Measurements from ENCODE around the gene KDM4B. TPM values are rescaled to one million over a fixed set of nuclear protein-coding genes. Genes with fewer than 3 reads are reported as not detected.

KDM4B gene
- total RNA-seq, 2 donors from 2014 or later: 27.8 to 38.5 TPM

DNA sequence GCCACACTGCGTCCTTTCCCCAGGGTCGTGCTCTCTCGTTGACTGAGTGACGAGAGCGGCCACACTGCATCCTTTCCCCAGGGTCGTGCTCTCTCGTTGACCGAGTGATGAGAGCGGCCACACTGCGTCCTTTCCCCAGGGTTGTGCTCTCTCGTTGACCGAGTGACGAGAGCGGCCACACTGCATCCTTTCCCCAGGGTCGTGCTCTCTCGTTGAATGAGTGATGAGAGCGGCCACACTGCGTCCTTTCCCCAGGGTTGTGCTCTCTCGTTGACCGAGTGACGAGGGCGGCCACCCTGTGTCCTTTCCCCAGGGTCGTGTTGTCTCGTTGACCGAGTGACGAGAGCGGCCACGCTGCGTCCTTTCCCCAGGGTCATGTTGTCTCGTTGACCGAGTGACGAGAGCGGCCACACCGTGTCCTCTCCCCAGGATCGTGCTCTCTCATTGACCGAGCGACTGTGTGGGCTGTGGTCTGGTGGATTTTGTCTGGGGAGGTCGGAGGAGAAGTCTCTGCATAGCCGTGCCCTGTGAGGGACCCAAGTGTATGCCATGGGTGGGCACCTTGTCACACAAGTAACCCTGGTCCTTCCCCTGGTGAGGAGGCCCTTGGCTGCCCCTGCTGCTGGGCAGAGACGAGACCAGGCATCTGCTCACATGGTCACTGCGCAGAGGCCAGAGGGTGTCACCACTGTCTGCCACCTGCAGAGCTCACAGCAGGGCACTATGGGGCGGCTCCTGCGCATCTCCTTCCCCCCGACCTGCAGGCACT lies 107.7 kb downstream of the KDM4B start:
- no peak overlapping the region for H3K9ac ChIP-seq (ENCODE audit: extremely low read depth, low read length, poor library complexity, severe bottlenecking)
- H3K9me3 Mint-ChIP-seq: no peaks in the 10 kb centered on the region
- H3K9me3 ChIP-seq (ENCODE audit: control insufficient read depth, low read length): no peaks in the 10 kb centered on the region
- peaks cover 29% of the 10 kb centered on the region for H3K36me3 Mint-ChIP-seq (ENCODE audit: low read depth)
- H3K4me3 ChIP-seq (ENCODE audit: low read length): no peak overlapping the region
- peaks cover 3% of the 10 kb centered on the region for H3K4me1 Mint-ChIP-seq
- no peaks in the 10 kb centered on the region for H3K4me1 ChIP-seq (ENCODE audit: control insufficient read depth, insufficient read depth, low read length)
- H3K27ac ChIP-seq (ENCODE audit: low read depth, low read length): no peak overlapping the region
- WGBS, 2 experiments (ENCODE audit: insufficient coverage in 1 of 2, insufficient read length in 1 of 2): 96% methylated on average over 21 to 42 of the region's 44 CpGs
- H3K4me3 Mint-ChIP-seq: no peak overlapping the region
- no peak for TF ChIP-seq CTCF (conservative IDR thresholded peaks at IDR 0.05)
- peak overlapping the region; percentile 64 for H3K27ac Mint-ChIP-seq
- peaks cover 36% of the 10 kb centered on the region for H3K36me3 ChIP-seq (ENCODE audit: control insufficient read depth, insufficient read depth, low read length)
- H3K27me3 ChIP-seq (ENCODE audit: control insufficient read depth, insufficient read depth, low read length, poor library complexity, severe bottlenecking): no peaks in the 10 kb centered on the region
- DNase-seq: no peak
- H3K27me3 Mint-ChIP-seq (ENCODE audit: insufficient read depth): no peaks in the 10 kb centered on the region

DNA sequence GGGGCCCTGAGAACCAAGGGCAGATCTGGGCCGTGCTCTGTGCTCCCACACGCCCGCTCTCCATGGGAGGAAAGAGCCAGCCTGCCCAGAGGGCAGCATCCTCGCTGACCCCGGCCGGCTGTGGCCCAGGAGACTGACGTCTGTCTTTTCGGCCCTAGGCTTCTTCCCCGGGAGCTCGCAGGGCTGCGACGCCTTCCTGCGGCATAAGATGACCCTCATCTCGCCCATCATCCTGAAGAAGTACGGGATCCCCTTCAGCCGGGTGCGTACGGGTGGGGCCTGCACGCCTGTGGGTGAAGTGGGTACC lies 108.2 kb downstream of the KDM4B start:
- H3K27ac ChIP-seq (ENCODE audit: low read depth, low read length): no peak overlapping the region
- no peaks in the 10 kb centered on the region for H3K27me3 Mint-ChIP-seq (ENCODE audit: insufficient read depth)
- H3K4me1 ChIP-seq (ENCODE audit: control insufficient read depth, insufficient read depth, low read length): no peaks in the 10 kb centered on the region
- H3K36me3 ChIP-seq (ENCODE audit: control insufficient read depth, insufficient read depth, low read length): peaks cover 37% of the 10 kb centered on the region
- H3K4me1 Mint-ChIP-seq: peaks cover 3% of the 10 kb centered on the region
- no peak overlapping the region for H3K4me3 Mint-ChIP-seq
- no peak for DNase-seq
- H3K27me3 ChIP-seq (ENCODE audit: control insufficient read depth, insufficient read depth, low read length, poor library complexity, severe bottlenecking): no peaks in the 10 kb centered on the region
- no peaks in the 10 kb centered on the region for H3K9me3 ChIP-seq (ENCODE audit: control insufficient read depth, low read length)
- 93 to 99% methylated on average over 18 to 19 of the region's 19 CpGs for WGBS, 2 experiments (ENCODE audit: insufficient coverage in 1 of 2, insufficient read length in 1 of 2)
- no peak overlapping the region for H3K4me3 ChIP-seq (ENCODE audit: low read length)
- H3K9me3 Mint-ChIP-seq: no peaks in the 10 kb centered on the region
- H3K27ac Mint-ChIP-seq: peak overlapping the region; percentile 68
- peaks cover 31% of the 10 kb centered on the region for H3K36me3 Mint-ChIP-seq (ENCODE audit: low read depth)
- H3K9ac ChIP-seq (ENCODE audit: extremely low read depth, low read length, poor library complexity, severe bottlenecking): no peak overlapping the region
- TF ChIP-seq CTCF (conservative IDR thresholded peaks at IDR 0.05): no peak

GRCh38 chr19:5078182-5078581 lies 109.3 kb downstream of the KDM4B start:
- peak overlapping the region; percentile 38 for H3K27ac ChIP-seq (ENCODE audit: low read depth, low read length)

More at GRCh38 chr19:5078182-5078581, 109.3 kb downstream of the KDM4B start:
- TF ChIP-seq CTCF (conservative IDR thresholded peaks at IDR 0.05): no peak
- no peak overlapping the region for H3K4me3 ChIP-seq (ENCODE audit: low read length)
- H3K9me3 ChIP-seq (ENCODE audit: control insufficient read depth, low read length): no peaks in the 10 kb centered on the region
- DNase-seq: no peak
- H3K36me3 ChIP-seq (ENCODE audit: control insufficient read depth, insufficient read depth, low read length): peaks cover 40% of the 10 kb centered on the region
- H3K4me1 ChIP-seq (ENCODE audit: control insufficient read depth, insufficient read depth, low read length): no peaks in the 10 kb centered on the region
- no peaks in the 10 kb centered on the region for H3K27me3 ChIP-seq (ENCODE audit: control insufficient read depth, insufficient read depth, low read length, poor library complexity, severe bottlenecking)
- Mint-ChIP-seq H3K36me3 (ENCODE audit: low read depth) (peaks cover 32% of the 10 kb centered on the region), H3K4me3 (no peak overlapping the region), H3K27ac (no peak overlapping the region), H3K9me3 (no peaks in the 10 kb centered on the region), H3K4me1 (no peaks in the 10 kb centered on the region), H3K27me3 (ENCODE audit: insufficient read depth) (no peaks in the 10 kb centered on the region)
- no peak overlapping the region for H3K9ac ChIP-seq (ENCODE audit: extremely low read depth, low read length, poor library complexity, severe bottlenecking)
- 93 to 96% methylated on average over 16 to 18 of the region's 18 CpGs for WGBS, 2 experiments (ENCODE audit: insufficient coverage in 1 of 2, insufficient read length in 1 of 2)
